ENCODE results near the gene GPC2. TPM values are rescaled to one million over a fixed set of nuclear protein-coding genes. Genes with fewer than 3 reads are reported as not detected.

Gene GPC2
- total RNA-seq, 1 experiment from 2014 or later: 45.2 TPM

GRCh38 chr7:100204454-100204853 is 27.3 kb upstream of the GPC2 start:
- H3K79me2 ChIP-seq (ENCODE audit: insufficient read depth, low read length): no peaks in the 10 kb centered on the region
- H2AFZ ChIP-seq (ENCODE audit: low read length): no peak overlapping the region
- H3K27ac Mint-ChIP-seq: no peak overlapping the region; a peak in 1 of 7 replicates
- no peaks in the 10 kb centered on the region for H4K20me1 ChIP-seq (ENCODE audit: control insufficient read depth, insufficient read depth, insufficient read length)
- no peak overlapping the region for H2BK120ac ChIP-seq (ENCODE audit: low read depth, low read length, poor library complexity, severe bottlenecking)
- H3K18ac ChIP-seq (ENCODE audit: insufficient read length, low read depth, low read length): no peak overlapping the region
- peaks cover 25 to 32% of the 10 kb centered on the region in 2 experiments for H3K4me1 Mint-ChIP-seq
- no peaks in the 10 kb centered on the region for H3K36me3 Mint-ChIP-seq (ENCODE audit: insufficient read depth in 1 of 3, low read depth in 3 of 3)
- no peak overlapping the region for H2BK20ac ChIP-seq (ENCODE audit: low read depth, low read length, poor library complexity, severe bottlenecking)
- WGBS (ENCODE audit: extremely low coverage, insufficient read length, low lambda C conversion rate): no CpG with 5 or more reads among the region's 9 CpGs
- no peak overlapping the region for H2BK12ac ChIP-seq (ENCODE audit: insufficient read length, low read depth, low read length)
- no peak overlapping the region for H2BK5ac ChIP-seq (ENCODE audit: insufficient read length, low read length)
- H3K56ac ChIP-seq (ENCODE audit: insufficient read length, low read depth, low read length): no peak overlapping the region
- no peaks in the 10 kb centered on the region; the same call in 1 of the 2 replicates for H3K4me1 ChIP-seq (ENCODE audit: insufficient read depth, low read length)
- H4K8ac ChIP-seq (replicated peaks; ENCODE audit: insufficient read length, low read depth, low read length): no peak overlapping the region
- H3K79me1 ChIP-seq (ENCODE audit: insufficient read depth, low read depth, low read length, poor library complexity, severe bottlenecking): no peaks in the 10 kb centered on the region
- H3K9me3 ChIP-seq (ENCODE audit: control insufficient read depth, low read depth, low read length): no peaks in the 10 kb centered on the region
- no peak overlapping the region for H3K9ac ChIP-seq (ENCODE audit: extremely low read depth, insufficient read length, low read length)
- no peaks in the 10 kb centered on the region for H3K9me3 Mint-ChIP-seq
- H4K5ac ChIP-seq (ENCODE audit: insufficient read length, low read depth, low read length): no peak overlapping the region
- no peak overlapping the region for H3K27ac ChIP-seq (ENCODE audit: insufficient read length, low read depth, low read length)
- H3K23ac ChIP-seq (ENCODE audit: insufficient read length, low read depth, low read length): no peak overlapping the region
- DNase-seq: no peak
- H3K23me2 ChIP-seq (ENCODE audit: insufficient read length, low read depth, low read length, poor library complexity, severe bottlenecking): no peaks in the 10 kb centered on the region
- H3K27me3 Mint-ChIP-seq (ENCODE audit: low read depth): peaks cover 52% of the 10 kb centered on the region
- H2AK5ac ChIP-seq (ENCODE audit: insufficient read length, low read length): no peak overlapping the region
- no peak overlapping the region for H3K4me3 Mint-ChIP-seq
- no peak for TF ChIP-seq CTCF (conservative IDR thresholded peaks at IDR 0.05)
- no peak overlapping the region for H2BK15ac ChIP-seq (ENCODE audit: low read depth, low read length)
- H3T11ph ChIP-seq (ENCODE audit: low read length): no peak overlapping the region
- H3K14ac ChIP-seq (ENCODE audit: insufficient read depth, low read length): no peak overlapping the region
- no peak overlapping the region for H4K91ac ChIP-seq (ENCODE audit: insufficient read length, low read depth, low read length)
- no peak overlapping the region for H3K4me2 ChIP-seq (ENCODE audit: insufficient read depth, insufficient read length, low read length)
- H3K27me3 ChIP-seq (ENCODE audit: insufficient read depth, low read length): no peaks in the 10 kb centered on the region; the same call in 1 of the 2 replicates
- no peak overlapping the region for H3K4ac ChIP-seq (ENCODE audit: low read depth, low read length)

Data from H9 (cell line).